NCI-H345 treated with DMSO at 0.1 percent for 48 hours (cell line): ENCODE data around the gene RHOD.

Experiments used
- DNase-seq: peaks from one replicate; lab custom pipeline; 2025; ENCODE audit not compliant: unreplicated experiment; lab: John Stamatoyannopoulos, UW

Gene RHOD

DNA sequence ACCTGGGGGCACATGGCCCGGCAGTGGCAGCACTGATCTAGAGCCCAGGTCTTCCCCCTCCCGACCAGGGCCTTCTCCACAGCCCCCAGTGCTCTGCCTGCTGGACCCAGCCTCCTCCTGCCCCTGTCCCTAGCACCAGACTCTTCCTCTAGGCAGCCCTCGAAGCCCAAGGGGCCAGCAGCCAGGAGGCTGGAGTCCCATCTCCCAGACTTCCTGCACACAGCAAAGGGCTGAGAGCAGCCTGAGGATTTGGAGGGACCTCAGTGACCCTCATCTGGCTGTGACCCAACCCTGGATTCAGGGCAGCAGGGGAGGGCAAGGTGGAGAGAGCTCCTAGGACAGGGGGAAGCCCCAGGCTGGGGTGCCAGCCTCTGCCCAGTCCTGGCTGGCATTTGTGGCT, 3.0 kb downstream of the RHOD start:
- DNase-seq = no peak

DNA sequence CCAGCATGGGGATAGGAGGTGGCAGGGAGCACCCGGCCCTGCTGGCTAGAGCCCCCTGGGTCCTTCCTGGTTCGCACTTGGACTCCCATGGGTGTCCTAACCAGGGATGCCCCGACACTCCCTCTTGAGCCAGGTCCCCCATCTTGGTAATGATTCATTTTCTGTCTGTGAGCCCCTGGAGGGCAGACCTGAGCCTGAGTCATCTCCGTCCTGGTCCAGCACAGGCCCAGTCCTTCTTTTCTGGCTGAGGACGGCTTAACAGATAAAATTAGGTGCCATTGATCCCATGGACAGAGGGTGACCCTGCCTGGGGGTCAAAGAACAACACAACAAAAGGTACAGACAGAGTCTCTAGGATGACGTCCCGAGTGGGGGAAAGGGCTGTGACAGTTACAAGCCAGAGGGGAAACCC, 3.5 kb downstream of the RHOD start:
- no peak for DNase-seq

GRCh38 chr11:67062526-67063373, 6.1 kb downstream of the RHOD start:
- no peak for DNase-seq

- no peak for DNase-seq
These were observed 9.7 kb downstream of the RHOD start for GRCh38 chr11:67066333-67066709.

- no peak for DNase-seq
These were observed 15.0 kb downstream of the RHOD start for GRCh38 chr11:67071420-67072284.

DNA sequence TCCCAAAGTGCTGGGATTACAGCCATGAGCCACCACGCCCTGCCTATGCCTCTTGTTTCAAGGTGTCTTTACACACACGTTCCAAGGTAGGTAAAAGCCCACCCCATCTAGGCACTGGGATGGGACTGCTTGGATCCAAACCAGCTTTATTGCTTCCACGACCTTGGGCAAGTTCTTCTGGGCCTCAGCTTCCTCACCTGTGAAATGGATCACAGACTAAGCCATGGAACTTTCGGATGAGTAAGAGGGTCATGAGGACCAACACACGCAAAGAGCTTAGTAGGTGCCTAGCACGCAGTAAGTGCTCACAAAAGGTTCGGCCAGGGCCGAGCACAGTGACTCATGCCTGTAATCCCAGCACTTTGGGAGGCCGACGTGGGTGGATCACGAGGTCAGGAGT, 15.6 kb downstream of the RHOD start:
- DNase-seq = no peak

DNA sequence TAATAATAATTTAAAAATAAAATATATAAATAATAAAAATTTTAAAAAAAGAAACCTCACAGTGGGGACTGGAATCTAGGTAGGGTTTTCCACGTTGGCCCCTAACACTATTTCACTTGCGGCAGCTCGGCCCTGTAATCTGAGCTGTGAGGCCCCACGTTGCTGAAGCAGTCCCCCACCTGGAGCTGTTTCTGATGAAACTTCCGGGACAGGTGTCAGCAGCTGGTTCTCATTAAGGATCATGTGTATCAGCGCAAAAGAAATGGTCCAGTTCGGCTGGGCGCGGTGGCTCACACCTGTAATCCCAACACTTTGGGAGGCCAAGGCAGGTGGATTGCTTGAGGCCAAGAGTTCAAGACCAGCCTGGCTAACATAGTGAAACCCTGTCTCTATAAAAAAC, 17.3 kb downstream of the RHOD start:
- no peak for DNase-seq

DNA sequence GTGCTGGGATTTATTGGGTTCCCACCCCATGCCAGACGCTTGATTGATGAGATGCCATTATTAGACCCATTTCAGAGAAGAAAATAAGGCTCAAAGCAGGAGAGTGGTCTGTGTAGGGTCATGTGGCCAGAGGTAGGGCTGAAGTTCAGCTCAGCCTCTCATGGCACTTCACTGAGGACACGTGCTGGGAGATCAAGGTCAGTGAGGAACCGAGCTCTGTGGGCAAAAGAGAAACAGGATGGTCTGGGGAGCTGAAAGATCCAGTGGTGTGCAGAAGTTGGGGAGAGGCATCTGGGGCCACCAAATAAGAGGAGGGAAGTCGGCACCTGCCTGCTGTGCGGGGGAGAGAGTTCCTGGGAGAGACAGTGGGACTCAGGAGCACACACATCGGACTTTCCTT, 19.6 kb downstream of the RHOD start:
- DNase-seq = no peak

DNA sequence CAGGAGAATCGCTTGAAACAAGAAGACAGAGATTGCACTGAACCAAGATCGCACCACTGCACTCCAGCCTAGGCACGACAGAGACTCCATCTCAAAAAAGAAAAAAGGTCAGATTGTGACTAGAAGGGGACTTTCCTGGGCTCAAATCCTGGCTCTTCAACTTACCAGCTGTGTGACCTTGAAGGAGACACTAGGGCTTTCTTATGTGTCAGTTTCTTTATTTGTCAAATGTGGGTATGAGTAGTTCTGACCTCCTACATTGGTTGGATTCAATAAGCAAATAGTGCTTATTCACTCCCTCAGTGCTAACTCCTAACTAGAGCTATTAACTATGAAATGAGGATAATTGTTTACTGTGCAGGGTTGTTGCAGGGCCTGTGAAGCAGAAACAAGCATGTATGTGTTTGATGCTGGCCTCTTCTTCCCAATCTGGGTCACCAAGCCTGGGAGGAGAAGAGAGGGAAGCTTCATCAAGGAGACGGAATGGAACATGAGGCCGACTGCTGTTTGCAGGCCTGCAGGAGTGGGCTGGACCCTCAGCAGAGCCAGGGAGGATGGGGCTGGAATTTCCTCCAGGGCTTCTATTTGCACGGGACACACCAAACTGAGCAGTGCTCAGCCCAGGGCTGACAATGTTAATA, 22.5 kb downstream of the RHOD start:
- DNase-seq = no peak

DNA sequence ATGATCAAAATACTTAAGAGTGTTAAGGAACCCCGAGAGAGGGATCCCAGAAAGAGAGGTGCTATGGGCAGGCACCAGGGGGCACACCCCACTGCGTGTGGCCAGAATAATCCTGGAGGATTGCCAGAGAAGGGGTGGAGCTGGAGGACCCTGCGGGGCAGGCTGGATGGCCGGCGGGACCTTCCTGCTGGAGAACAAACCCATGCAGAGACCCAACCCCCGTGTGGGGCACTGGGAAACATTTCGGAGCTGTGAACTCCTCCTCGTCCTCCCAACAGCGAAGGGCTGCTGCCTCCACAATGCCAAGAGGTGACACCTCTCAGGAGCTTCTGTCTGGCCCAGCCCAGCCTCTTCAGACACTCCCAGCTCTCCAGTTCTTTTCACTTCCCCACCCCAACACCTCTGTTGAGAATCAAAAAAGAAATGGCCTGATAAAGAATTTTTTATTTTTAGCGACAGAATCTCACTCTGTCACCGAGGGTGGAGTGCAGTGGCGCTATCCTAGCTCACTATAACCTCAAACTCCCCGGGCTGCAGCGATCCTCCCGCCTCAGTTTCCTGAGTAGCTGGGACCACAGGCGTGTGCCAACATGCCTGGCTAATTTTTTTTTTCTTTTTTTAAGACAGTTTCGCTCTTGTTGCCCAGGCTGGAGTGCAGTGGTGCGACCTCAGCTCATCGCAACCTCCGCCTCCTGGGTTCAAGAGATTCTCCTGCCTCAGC, 25.6 kb downstream of the RHOD start:
- DNase-seq = no peak

DNA sequence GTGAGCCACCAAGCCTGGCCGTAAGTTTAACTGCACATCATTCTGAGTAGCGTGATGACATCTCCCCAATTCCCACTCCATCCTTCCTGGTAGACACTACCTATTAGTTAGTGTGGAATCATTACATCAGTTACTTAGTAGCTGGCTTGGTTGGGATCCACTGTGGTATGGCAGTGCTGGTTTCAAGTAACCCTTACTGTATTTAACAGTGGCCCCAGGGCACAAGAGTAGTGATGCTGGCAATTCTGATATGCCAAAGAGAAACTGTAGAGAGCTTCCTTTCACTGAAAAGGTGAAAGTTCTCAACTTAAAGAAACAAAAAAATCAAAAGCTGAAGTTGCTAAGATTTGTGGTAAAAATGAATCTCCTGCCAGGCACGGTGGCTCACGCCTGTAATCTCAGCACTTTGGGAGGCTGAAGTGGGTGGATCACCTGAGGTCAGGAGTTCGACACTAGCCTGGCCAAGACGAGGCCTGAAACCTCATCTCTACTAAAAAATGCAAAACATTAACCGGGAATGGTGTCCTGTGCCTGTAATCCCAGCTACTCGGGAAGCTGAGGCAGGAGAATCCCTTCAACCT, 27.2 kb downstream of the RHOD start:
- no peak for DNase-seq

GRCh38 chr11:67085617-67086016, 29.0 kb downstream of the RHOD start:
- no peak for DNase-seq

DNA sequence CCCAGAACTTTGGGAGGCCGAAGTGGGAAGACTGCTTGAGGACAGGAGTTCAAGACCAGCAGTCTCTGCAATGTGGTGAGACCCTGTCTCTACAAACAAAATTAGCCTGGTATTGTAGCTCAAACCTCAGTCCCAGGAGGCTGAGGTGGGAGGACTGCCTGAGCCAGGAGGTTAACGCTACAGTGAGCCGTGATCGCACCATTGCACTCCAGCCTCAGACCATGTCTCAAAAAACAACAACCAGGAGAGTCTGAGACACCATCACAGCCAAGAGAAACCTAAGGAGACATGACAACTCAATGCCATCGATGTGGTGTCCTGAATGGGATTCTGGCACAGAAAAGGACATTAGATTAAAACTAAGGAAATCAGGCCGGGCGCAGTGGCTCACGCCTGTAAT, 34.1 kb downstream of the RHOD start:
- DNase-seq = no peak

DNA sequence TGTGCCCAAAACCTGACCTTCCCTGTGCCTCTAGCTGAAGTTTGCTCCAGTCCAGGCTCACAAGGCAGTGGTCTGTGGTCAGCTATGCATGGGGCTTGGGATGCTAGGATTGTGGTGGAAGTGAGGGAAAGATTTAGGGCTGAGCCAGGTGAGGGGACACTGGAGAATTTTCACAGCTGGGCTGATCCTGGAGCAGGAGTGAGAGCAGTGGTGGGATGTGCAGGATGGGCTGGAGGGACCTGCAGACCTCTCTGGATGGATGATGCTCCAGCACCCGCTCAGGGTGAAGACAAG, 38.5 kb downstream of the RHOD start:
- no peak for DNase-seq

DNA sequence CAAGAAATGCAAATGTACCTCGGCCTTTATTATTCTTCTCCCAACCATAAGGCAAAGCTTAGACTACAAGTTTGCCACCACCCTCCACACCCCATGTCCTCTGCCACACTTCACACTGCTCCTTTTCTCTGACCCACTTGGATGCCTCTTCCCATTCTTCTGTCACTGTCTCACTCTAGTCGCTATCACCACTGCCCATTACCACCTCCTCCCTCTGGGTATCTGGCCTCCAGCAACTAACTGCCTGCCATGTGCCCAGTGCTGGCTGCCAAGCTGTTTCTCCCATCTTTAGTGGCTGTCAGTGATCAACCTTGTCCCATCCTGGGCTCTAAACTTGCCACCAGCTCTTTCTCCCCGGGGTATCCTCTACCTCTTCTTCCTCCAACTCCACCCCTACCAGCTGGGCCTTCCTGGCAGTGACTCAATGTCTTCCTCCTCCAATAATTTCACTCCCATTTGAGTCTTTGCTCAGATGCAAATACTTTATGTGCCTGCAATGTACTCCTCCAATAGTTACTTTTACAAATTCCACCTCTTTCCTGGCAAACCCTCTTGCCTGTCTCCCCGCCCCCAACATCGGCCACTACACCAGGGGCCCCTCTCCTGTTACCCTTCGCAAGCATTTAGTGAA, 42.3 kb downstream of the RHOD start:
- no peak for DNase-seq

GRCh38 chr11:67099831-67100324, 43.2 kb downstream of the RHOD start:
- DNase-seq = no peak

- DNase-seq = no peak
These were observed 46.0 kb downstream of the RHOD start for GRCh38 chr11:67102664-67103063.

- no peak for DNase-seq
These were observed 49.3 kb downstream of the RHOD start for GRCh38 chr11:67105964-67106363.

GRCh38 chr11:67111261-67111660, 54.6 kb downstream of the RHOD start:
- DNase-seq = no peak

DNA sequence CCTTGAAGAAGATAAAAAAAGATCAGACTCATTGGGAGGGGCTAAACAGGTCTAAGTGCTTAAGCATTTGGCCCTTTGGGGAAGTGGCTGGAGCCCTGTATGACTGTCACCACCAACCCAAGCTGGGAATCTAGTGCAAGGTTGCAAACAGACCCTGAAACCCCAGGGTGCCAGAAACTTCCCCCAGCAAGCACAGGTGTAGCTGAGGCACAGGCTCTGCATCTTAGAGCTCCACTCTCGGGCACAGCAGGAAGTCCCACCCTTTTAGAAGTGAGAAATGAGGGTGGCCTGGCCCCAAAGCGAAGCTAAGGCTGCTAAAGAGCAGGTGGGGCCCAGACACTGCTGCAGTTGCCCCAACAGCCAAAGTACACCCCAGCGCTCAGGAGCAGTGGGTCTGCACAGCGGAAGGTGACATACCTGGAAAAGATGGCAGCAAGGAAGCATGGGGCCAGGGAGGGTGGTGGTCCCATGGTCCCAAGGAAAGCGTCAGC, 56.6 kb downstream of the RHOD start:
- DNase-seq = no peak
